Glomerular endothelial cell (primary cell): Measurements from ENCODE around the gene HECTD2. TPM values are rescaled to one million over a fixed set of nuclear protein-coding genes. Genes with fewer than 3 reads are reported as not detected.
"Not testable (repeated sequence)": the region's sequence is repeated elsewhere in the genome, so short reads cannot be mapped to it uniquely, and the experiment has no call there.

Source experiments
- DNase-seq: peaks from one replicate; pipeline ENCODE4 v3.0.0-alpha.2; 2011; ENCODE audit warnings: low read depth, low spot score; ENCODE audit errors: extremely low read depth
- total RNA-seq: library from RNA; depleted of rRNA; stranded (reverse); fragments of >200 nt; gene quantifications from 2 replicates; pipeline ENCODE4 v1.2.3, GENCODE V29; 2015

Gene HECTD2
- total RNA-seq, 1 donor from 2014 or later: 8.0 TPM

- DNase-seq: not testable (repeated sequence)
Measured at GRCh38 chr10:91560827-91561226, 150.7 kb downstream of the HECTD2 start.

- no peak for DNase-seq
Measured at GRCh38 chr10:91562839-91563581, 152.9 kb downstream of the HECTD2 start.

- no peak for DNase-seq
Measured at GRCh38 chr10:91564026-91564425, 153.9 kb downstream of the HECTD2 start.

Other genes with a start within 250 kb of the HECTD2 start
- gene PCGF5, start 189.7 kb upstream of the HECTD2 start, total RNA-seq: 22.8 and 27.5 TPM in 2 replicates
- 0.87 and 1.3 TPM in 2 replicates for gene PPP1R3C, start 222.7 kb downstream of the HECTD2 start, total RNA-seq